ENCODE data around the gene SH2B3. TPM values are rescaled to one million over a fixed set of nuclear protein-coding genes. Genes with fewer than 3 reads are reported as not detected.

SH2B3 gene
- total and polyA plus RNA-seq, 2 donors (not counting 1 experiment from before 2014, with no cell fraction given) = 21.9 to 69.4 TPM

- ATAC-seq (ENCODE audit: low read depth) (no peak), DNase-seq (no peak)
- H3K4me2 ChIP-seq (replicated peaks; ENCODE audit: low read depth, low read length, poor library complexity, severe bottlenecking) = peak overlapping the region; percentile 95
- H3K4me1 ChIP-seq (ENCODE audit: control insufficient read depth in 2 of 2, insufficient read depth in 2 of 2, low read length in 2 of 2) = peaks cover 68 to 77% of the 10 kb centered on the region in 2 donors
- peaks cover 1 to 8% of the 10 kb centered on the region in 2 experiments for H3K36me3 ChIP-seq (replicated peaks in 1 of 2; ENCODE audit: control extremely low read depth in 1 of 2, control insufficient read depth in 1 of 2, extremely low read depth in 1 of 2, insufficient read depth in 2 of 2, low read length in 1 of 2)
- H3K9ac ChIP-seq (ENCODE audit: low read length) = peak overlapping the region; percentile 27
- no peaks in the 10 kb centered on the region for H3K9me3 ChIP-seq (ENCODE audit: control extremely low read depth in 1 of 3, control insufficient read depth in 2 of 3, insufficient read depth in 1 of 3, low read length in 2 of 3)
- no peak for TF ChIP-seq CTCF (IDR thresholded peaks at IDR 0.05)
- no peak for TF ChIP-seq EZH2 (IDR thresholded peaks at IDR 0.05; ENCODE audit: borderline replicate concordance, insufficient read depth, low read depth, low read length, poor library complexity, severe bottlenecking)
- Mint-ChIP-seq H3K9me3 (ENCODE audit: insufficient read depth) (no peaks in the 10 kb centered on the region), H3K4me3 (peak overlapping the region; percentile 89), H3K27me3 (no peaks in the 10 kb centered on the region), H3K27ac (peak overlapping the region; percentile 77), H3K4me1 (peaks cover 80% of the 10 kb centered on the region)
- no peak overlapping the region for H3K4me3 ChIP-seq (ENCODE audit: control extremely low read depth in 1 of 5, extremely low read depth in 1 of 5, insufficient read depth in 1 of 5, low read depth in 2 of 5, low read length in 4 of 5)
- H3K79me2 ChIP-seq (ENCODE audit: control insufficient read depth, insufficient read depth, low read length) = peaks cover 97% of the 10 kb centered on the region
- WGBS (ENCODE audit: insufficient coverage) = 60% methylated on average over 11 of the region's 12 CpGs
- ChIA-PET CTCF (interaction anchor here (22.7 kb wide), 1 partner anchor 33 kb away, joined by 1472 read pairs; no protein-coding TSS in a partner anchor), POLR2A (interaction anchor here (0.6 to 6.9 kb wide), 2 partner anchors 25 to 603 kb away, joined by 4 to 36 read pairs; partner anchors contain the start of genes ERP29 and TMEM116)
- peaks cover 87% of the 10 kb centered on the region for H4K20me1 ChIP-seq (ENCODE audit: control insufficient read depth, insufficient read depth, low read length, poor library complexity, severe bottlenecking)
- H3K27me3 ChIP-seq (replicated peaks in 1 of 4; ENCODE audit: control extremely low read depth in 1 of 4, control insufficient read depth in 3 of 4, insufficient read depth in 4 of 4, low read length in 3 of 4) = no peaks in the 10 kb centered on the region
- H2AFZ ChIP-seq (ENCODE audit: insufficient read depth, low read depth, low read length, poor library complexity, severe bottlenecking) = no peak overlapping the region
- intact Hi-C loops (cut with micrococcal nuclease) = no loop called here
- peak overlapping the region; percentile 67 to 97 for H3K27ac ChIP-seq (ENCODE audit: low read length in 2 of 2)
Measured at GRCh38 chr12:111410431-111411184, 4.9 kb downstream of the SH2B3 start.
